Endothelial cell of umbilical vein (primary cell): ENCODE measurements around the gene DUSP28. TPM values are rescaled to one million over a fixed set of nuclear protein-coding genes. Genes with fewer than 3 reads are reported as not detected.

Experiments
- BruUV-seq: library from RNA; stranded (reverse); fragments of 400-500 nt; replicated peaks from 2 replicates; lab custom pipeline; 2021; lab: Mats Ljungman, UMichigan
- CTCF ChIA-PET: fragments of 300-600, 350-600 bp; sonication (Branson Sonifier 250); formaldehyde crosslinking; loops from one replicate; lab custom pipeline; 2021; ENCODE audit warnings: antibody characterized with exemption, inconsistent platforms; lab: Charles Lee
- POLR2A ChIA-PET: fragments of 300-600, 350-600 bp; sonication (Branson Sonifier 250); formaldehyde crosslinking; loops from one replicate; lab custom pipeline; 2021; ENCODE audit warnings: antibody characterized with exemption, inconsistent platforms; lab: Charles Lee
- DNase-seq: peaks from one replicate; pipeline ENCODE4 v3.0.0-alpha.2; 2011; ENCODE audit warnings: low read depth, low spot score
- FAIRE-seq: peaks from 2 replicates; lab custom pipeline; 2011; peaks lifted over from hg19 to GRCh38; lab: Jason Lieb, UNC
- H2AFZ ChIP-seq: 2 replicates; pipeline ENCODE4 v1.6.0; 2012; ENCODE audit warnings: low read depth, low read length, control low read depth, inconsistent platforms
- H3K27ac ChIP-seq: 2 replicates; pipeline ENCODE4 v1.5.1; 2011; ENCODE audit warnings: low read depth, mild to moderate bottlenecking, control low read depth, low read length, moderate library complexity; ENCODE audit not compliant: insufficient read depth
- H3K27me3 ChIP-seq, 2 experiments: 2 replicates each; pipeline versions ENCODE4 v1.6.0 to v1.6.1; 2011; ENCODE audit warnings: low read length in 2 of 2, mixed read lengths in 1 of 2; ENCODE audit not compliant: control insufficient read depth in 2 of 2, insufficient read depth in 2 of 2
- H3K36me3 ChIP-seq, 2 experiments: 2 replicates in 1 of 2; 3 replicates in 1 of 2; pipeline ENCODE4 v1.5.1; 2011; ENCODE audit warnings: low read length in 2 of 2, mild to moderate bottlenecking in 1 of 2, moderate library complexity in 1 of 2; ENCODE audit not compliant: control insufficient read depth in 2 of 2, insufficient read depth in 2 of 2; ENCODE audit errors: extremely low read depth in 1 of 2
- H3K4me1 ChIP-seq: 3 replicates; pipeline ENCODE4 v1.5.1; 2011; ENCODE audit warnings: mild to moderate bottlenecking, low read length; ENCODE audit not compliant: control insufficient read depth, insufficient read depth; ENCODE audit errors: extremely low read depth
- H3K4me2 ChIP-seq: 2 replicates; pipeline ENCODE4 v1.6.1; 2011; ENCODE audit warnings: low read length, control low read depth, mixed read lengths; ENCODE audit not compliant: insufficient read depth
- H3K4me3 ChIP-seq, 3 experiments: fragments of 200-600 bp in 1 of 3; sonication (generic), shearing (Covaris generic) in 1 of 3; replicated peaks in 1 of 3; 2 replicates each; pipeline ENCODE4 v1.5.1; 2011 to 2016; ENCODE audit warnings: control low read depth in 3 of 3, low read length in 3 of 3, mild to moderate bottlenecking in 2 of 3, inconsistent platforms in 1 of 3, low read depth in 1 of 3, moderate library complexity in 1 of 3; ENCODE audit not compliant: insufficient read depth in 1 of 3
- H3K79me2 ChIP-seq: 2 replicates; pipeline ENCODE4 v1.6.0; 2012; ENCODE audit warnings: low read length, inconsistent platforms; ENCODE audit not compliant: control insufficient read depth, insufficient read depth
- H3K9ac ChIP-seq: replicated peaks from 2 replicates; pipeline ENCODE3; 2011; ENCODE audit warnings: low read length, control low read depth; ENCODE audit not compliant: insufficient read depth; ENCODE audit errors: extremely low read depth
- H3K9me1 ChIP-seq: replicated peaks from 3 replicates; pipeline ENCODE4 v1.6.0; 2011; ENCODE audit warnings: mild to moderate bottlenecking, low read length; ENCODE audit not compliant: control insufficient read depth, insufficient read depth; ENCODE audit errors: extremely low read depth
- H3K9me3 ChIP-seq: replicated peaks from 2 replicates; pipeline ENCODE4 v1.5.1; 2012; ENCODE audit warnings: low read length, inconsistent platforms; ENCODE audit not compliant: control insufficient read depth, insufficient read depth
- H4K20me1 ChIP-seq: replicated peaks from 2 replicates; pipeline ENCODE3; 2011; ENCODE audit warnings: mild to moderate bottlenecking, low read length; ENCODE audit not compliant: control insufficient read depth, insufficient read depth; ENCODE audit errors: extremely low read depth
- JUN ChIP-seq: IDR thresholded peaks from 2 replicates; pipeline ENCODE4 v1.6.1; 2011; ENCODE audit warnings: borderline replicate concordance, low read depth; ENCODE audit not compliant: insufficient read length, insufficient read depth
- MYC ChIP-seq: IDR thresholded peaks from one replicate; pipeline ENCODE4 v1.6.1; 2011; ENCODE audit warnings: mild to moderate bottlenecking, low read depth, low read length
- POLR2A ChIP-seq: IDR thresholded peaks from 2 replicates; pipeline ENCODE4 v1.6.1; 2012; ENCODE audit warnings: low read depth, mild to moderate bottlenecking, control low read depth, low read length
- POLR2AphosphoS5 ChIP-seq: IDR thresholded peaks from 2 replicates; pipeline ENCODE4 v1.6.1; 2012; ENCODE audit warnings: low read depth, mild to moderate bottlenecking, control low read depth, low read length, moderate library complexity; ENCODE audit not compliant: insufficient read depth
- dilution Hi-C: fragments of 300-500 bp; cut with MboI; formaldehyde crosslinking; loops from one replicate; pipeline ENCODE4 v1.15.0; 2019; ENCODE audit warnings: low sequenced_read_pairs; ENCODE audit not compliant: extremely low pct_ligation_motif_present
- intact Hi-C: fragments of 100-400 bp; cut with micrococcal nuclease; formaldehyde crosslinking; loops from one replicate; pipeline ENCODE4 v1.10.0; 2022
- polyA plus RNA-seq, 4 experiments: library from polyadenylated mRNA; depleted of rRNA in 3 of 4; stranded (reverse) in 3 of 4; unstranded in 1 of 4; fragments of >200 nt; gene quantifications; 2 replicates each; pipeline versions ENCODE4 v1.2.1 to v1.2.3, GENCODE V29; 2011 to 2012; ENCODE audit warnings: missing spikeins in 1 of 4
- total RNA-seq: library from RNA; stranded (reverse); gene quantifications from 2 replicates; pipeline ENCODE4 v1.2.3, GENCODE V29; 2021
- TF ChIP-seq, protein P1 (sequence below), 2 donors: IDR thresholded peaks; 1 replicate in 1 of 2; 2 replicates in 1 of 2; pipeline ENCODE4 v1.5.1; 2011; ENCODE audit warnings: low read length in 2 of 2, mild to moderate bottlenecking in 2 of 2, moderate library complexity in 2 of 2, control low read depth in 1 of 2, inconsistent platforms in 1 of 2, low read depth in 1 of 2; ENCODE audit not compliant: insufficient read depth in 1 of 2; ENCODE audit errors: extremely low read depth in 1 of 2
- TF ChIP-seq, protein P2 (sequence below): IDR thresholded peaks from 2 replicates; pipeline ENCODE4 v1.6.1; 2011; ENCODE audit not compliant: insufficient read depth, insufficient read length

Gene DUSP28
- total and polyA plus RNA-seq, 2 donors (not counting 3 experiments of a cell fraction or from before 2014, with no cell fraction given) = 2.2 to 4.3 TPM

DNA sequence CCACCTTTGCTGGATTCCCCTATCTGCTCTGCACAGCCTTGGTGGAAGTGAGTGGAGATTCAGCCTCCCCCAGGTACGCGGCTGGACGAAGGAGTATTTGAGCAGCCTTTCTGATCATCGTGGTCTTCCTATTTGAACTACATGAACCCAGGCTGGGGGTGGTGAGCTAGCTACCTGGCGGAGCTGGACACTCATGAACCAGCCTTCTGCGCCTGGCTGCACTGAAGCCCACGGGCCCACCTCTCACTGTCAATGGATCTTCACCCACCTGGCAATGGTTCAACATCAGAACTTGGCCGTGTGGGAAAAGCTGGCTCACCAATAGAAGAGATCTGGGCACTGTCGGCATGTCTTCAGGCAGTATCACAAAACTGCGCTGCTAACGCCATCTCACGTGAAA lies 37.8 kb upstream of the DUSP28 start:
- Histone ChIP-seq H4K20me1 (no peaks in the 10 kb centered on the region), H3K27me3 (peaks cover 3 to 9% of the 10 kb centered on the region in 2 experiments), H3K4me3 (no peak overlapping the region), H3K4me1 (no peaks in the 10 kb centered on the region), H3K36me3 (no peaks in the 10 kb centered on the region), H3K4me2 (no peak overlapping the region), H3K9me1 (no peaks in the 10 kb centered on the region), H3K9me3 (peaks cover 5% of the 10 kb centered on the region), H3K79me2 (no peaks in the 10 kb centered on the region), H3K27ac (no peak overlapping the region), H3K9ac (no peak overlapping the region), H2AFZ (no peak overlapping the region)
- TF ChIP-seq MYC = no peak
- TF ChIP-seq, protein P1, sequence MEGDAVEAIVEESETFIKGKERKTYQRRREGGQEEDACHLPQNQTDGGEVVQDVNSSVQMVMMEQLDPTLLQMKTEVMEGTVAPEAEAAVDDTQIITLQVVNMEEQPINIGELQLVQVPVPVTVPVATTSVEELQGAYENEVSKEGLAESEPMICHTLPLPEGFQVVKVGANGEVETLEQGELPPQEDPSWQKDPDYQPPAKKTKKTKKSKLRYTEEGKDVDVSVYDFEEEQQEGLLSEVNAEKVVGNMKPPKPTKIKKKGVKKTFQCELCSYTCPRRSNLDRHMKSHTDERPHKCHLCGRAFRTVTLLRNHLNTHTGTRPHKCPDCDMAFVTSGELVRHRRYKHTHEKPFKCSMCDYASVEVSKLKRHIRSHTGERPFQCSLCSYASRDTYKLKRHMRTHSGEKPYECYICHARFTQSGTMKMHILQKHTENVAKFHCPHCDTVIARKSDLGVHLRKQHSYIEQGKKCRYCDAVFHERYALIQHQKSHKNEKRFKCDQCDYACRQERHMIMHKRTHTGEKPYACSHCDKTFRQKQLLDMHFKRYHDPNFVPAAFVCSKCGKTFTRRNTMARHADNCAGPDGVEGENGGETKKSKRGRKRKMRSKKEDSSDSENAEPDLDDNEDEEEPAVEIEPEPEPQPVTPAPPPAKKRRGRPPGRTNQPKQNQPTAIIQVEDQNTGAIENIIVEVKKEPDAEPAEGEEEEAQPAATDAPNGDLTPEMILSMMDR (IDR thresholded peaks at IDR 0.05; ENCODE audit: extremely low read depth in 1 of 2, insufficient read depth in 1 of 2, low read depth in 1 of 2, low read length in 2 of 2) = no peak
- TF ChIP-seq, protein P2, sequence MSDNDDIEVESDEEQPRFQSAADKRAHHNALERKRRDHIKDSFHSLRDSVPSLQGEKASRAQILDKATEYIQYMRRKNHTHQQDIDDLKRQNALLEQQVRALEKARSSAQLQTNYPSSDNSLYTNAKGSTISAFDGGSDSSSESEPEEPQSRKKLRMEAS = no peak
- TF ChIP-seq POLR2AphosphoS5 = no peak
- no peak for TF ChIP-seq JUN
- TF ChIP-seq POLR2A = no peak
- DNase-seq (no peak), FAIRE-seq (no peak)
- ChIA-PET CTCF (interaction anchor here (1.0 to 1.6 kb wide), 3 partner anchors 8 to 44 kb away, joined by 3 to 5 read pairs (median 4); no protein-coding TSS in a partner anchor), POLR2A (no interaction called here)
- dilution Hi-C loops = no loop called here
- intact Hi-C loops = no loop called here
- no TSS peak for BruUV-seq
